Thyroid gland (tissue), 4 donors: ENCODE data around the gene SHISA2.

Experiments
- CTCF ChIP-seq, 6 experiments: fragments of 200-600 bp in 3 of 6; fragments of 450-650 bp in 3 of 6; sonication (generic) in 3 of 6; IDR thresholded peaks; one replicate each; pipeline ENCODE4 v1.5.1; 2016 to 2019; ENCODE audit warnings: antibody characterized with exemption in 6 of 6, mild to moderate bottlenecking in 2 of 6, inconsistent platforms in 1 of 6, moderate library complexity in 1 of 6
- POLR2A ChIP-seq, 2 donors: fragments of 450-650 bp; IDR thresholded peaks; one replicate each; pipeline ENCODE4 v1.6.1; 2017; ENCODE audit warnings: antibody characterized with exemption in 2 of 2, mild to moderate bottlenecking in 2 of 2, moderate library complexity in 1 of 2

- no peak for TF ChIP-seq CTCF (IDR thresholded peaks at IDR 0.05)
- TF ChIP-seq POLR2A (IDR thresholded peaks at IDR 0.05), result peak in 1 of 2 donors; percentile 56
Measured at GRCh38 chr13:26041444-26041843, 10.4 kb downstream of the SHISA2 start.
